GM23248 (cell line): Measurements from ENCODE around the gene PSMD3.

Experiments
- EZH2 ChIP-seq: fragments of 200-600 bp; sonication (generic); IDR thresholded peaks from 2 replicates; pipeline ENCODE4 v1.6.1; 2018; ENCODE audit warnings: antibody characterized with exemption, mild to moderate bottlenecking; ENCODE audit not compliant: insufficient read depth, poor library complexity, severe bottlenecking
- EZH2phosphoT487 ChIP-seq: fragments of 200-600 bp; sonication (generic); IDR thresholded peaks from 2 replicates; pipeline ENCODE4 v1.6.1; 2018; ENCODE audit warnings: antibody characterized with exemption, moderate library complexity, mild to moderate bottlenecking, low read depth; ENCODE audit not compliant: insufficient read depth

GRCh38 chr17:39973496-39973895 is 7.1 kb upstream of the PSMD3 start:
- TF ChIP-seq EZH2 (no peak), EZH2phosphoT487 (no peak)
